Measurements from ENCODE around the gene NUP210. TPM values are rescaled to one million over a fixed set of nuclear protein-coding genes. Genes with fewer than 3 reads are reported as not detected.

Gene NUP210
- total RNA-seq, 1 donor from 2014 or later = 3.0 TPM

DNA sequence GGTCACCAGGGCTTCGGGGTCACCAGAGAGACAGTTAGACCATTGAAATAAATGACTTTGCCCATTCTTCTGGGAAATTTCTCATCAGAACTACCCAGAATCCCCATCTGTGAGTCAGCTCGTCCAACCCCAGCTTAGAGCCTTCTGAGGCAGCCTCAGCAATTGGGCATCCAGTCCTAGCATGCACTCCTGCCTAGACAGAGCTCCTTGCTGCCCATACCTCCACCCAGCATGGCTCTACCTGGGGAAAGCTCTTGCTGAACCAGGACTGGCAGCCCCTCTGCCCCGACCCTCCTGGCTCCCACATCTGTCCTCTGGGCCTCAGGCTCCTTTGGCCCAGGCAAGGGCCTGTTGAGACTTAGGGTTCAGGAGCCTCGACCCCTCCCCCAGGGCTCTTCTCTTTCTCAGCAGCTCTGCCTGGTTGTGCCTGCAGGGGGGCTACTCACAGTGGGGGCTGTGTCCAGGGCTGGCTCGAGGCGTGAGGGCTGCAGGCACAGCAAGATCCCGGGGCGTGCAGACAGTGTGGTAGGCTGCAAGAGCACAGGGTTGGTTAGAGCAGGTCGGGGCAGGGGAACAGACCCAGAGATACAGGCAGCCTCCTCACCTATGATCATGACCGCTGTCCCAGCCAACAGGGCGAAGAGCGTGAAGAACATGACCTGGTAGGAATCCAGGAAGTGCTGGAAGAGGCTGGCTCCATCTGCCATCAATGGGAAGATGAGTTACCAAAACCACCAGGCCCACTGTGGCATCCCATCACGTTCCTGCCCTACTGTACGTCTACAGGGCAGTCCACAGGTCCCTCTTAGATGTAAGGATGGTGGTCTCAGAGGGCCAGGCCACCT is 101.3 kb downstream of the NUP210 start:
- Mint-ChIP-seq H3K27ac (ENCODE audit: unreplicated experiment) (no peak overlapping the region), H3K4me3 (ENCODE audit: unreplicated experiment) (no peak overlapping the region), H3K36me3 (ENCODE audit: low read depth, unreplicated experiment) (peaks cover 4% of the 10 kb centered on the region), H3K27me3 (ENCODE audit: unreplicated experiment) (peaks cover 7% of the 10 kb centered on the region), H3K4me1 (ENCODE audit: unreplicated experiment) (no peaks in the 10 kb centered on the region), H3K9me3 (ENCODE audit: unreplicated experiment) (no peaks in the 10 kb centered on the region)
- TF ChIP-seq, protein P1, sequence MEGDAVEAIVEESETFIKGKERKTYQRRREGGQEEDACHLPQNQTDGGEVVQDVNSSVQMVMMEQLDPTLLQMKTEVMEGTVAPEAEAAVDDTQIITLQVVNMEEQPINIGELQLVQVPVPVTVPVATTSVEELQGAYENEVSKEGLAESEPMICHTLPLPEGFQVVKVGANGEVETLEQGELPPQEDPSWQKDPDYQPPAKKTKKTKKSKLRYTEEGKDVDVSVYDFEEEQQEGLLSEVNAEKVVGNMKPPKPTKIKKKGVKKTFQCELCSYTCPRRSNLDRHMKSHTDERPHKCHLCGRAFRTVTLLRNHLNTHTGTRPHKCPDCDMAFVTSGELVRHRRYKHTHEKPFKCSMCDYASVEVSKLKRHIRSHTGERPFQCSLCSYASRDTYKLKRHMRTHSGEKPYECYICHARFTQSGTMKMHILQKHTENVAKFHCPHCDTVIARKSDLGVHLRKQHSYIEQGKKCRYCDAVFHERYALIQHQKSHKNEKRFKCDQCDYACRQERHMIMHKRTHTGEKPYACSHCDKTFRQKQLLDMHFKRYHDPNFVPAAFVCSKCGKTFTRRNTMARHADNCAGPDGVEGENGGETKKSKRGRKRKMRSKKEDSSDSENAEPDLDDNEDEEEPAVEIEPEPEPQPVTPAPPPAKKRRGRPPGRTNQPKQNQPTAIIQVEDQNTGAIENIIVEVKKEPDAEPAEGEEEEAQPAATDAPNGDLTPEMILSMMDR (IDR thresholded peaks at IDR 0.05; ENCODE audit: unreplicated experiment) = no peak
- DNase-seq (ENCODE audit: low spot score) = no peak

DNA sequence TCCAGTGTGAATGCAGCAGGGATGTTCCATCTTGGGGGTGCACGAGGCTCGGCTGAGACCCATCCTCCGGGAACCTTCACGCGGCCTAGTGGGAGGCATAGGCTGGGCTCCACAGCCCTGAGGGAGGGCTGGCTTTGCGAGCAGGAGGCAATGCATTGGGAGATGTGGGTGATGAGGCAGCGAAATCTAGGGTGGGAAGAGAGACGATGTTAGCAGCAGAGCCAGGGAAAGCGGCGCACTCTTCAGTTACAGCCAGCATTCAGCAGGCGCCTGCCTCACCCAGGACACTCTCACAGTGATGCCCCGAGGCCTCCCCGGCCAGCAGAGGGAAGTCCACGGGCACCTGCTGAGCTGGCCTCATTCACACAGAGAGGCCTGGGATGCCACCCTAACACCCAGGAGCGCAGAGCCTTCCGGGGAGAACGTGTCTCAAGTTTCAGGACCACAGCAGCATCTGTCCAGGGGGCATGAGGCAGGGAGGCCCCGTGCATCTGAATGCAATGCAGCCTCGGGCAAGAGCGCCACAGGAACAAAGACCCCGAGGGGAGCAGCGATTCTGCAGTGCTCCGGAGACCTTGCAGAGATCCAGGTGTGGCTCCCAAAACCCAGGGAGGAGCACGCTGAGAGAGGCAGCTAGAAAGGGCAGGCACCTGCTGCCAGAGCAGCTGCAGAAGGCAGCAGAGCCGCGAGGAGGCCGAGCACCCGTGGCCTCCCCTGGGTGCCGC is 102.4 kb downstream of the NUP210 start:
- H3K27ac Mint-ChIP-seq (ENCODE audit: unreplicated experiment) = no peak overlapping the region
- DNase-seq (ENCODE audit: low spot score) = no peak
- H3K9me3 Mint-ChIP-seq (ENCODE audit: unreplicated experiment) = no peaks in the 10 kb centered on the region
- H3K4me1 Mint-ChIP-seq (ENCODE audit: unreplicated experiment) = no peaks in the 10 kb centered on the region
- H3K4me3 Mint-ChIP-seq (ENCODE audit: unreplicated experiment) = no peak overlapping the region
- peaks cover 4% of the 10 kb centered on the region for H3K27me3 Mint-ChIP-seq (ENCODE audit: unreplicated experiment)
- TF ChIP-seq, protein P1 (IDR thresholded peaks at IDR 0.05; ENCODE audit: unreplicated experiment) = no peak
- H3K36me3 Mint-ChIP-seq (ENCODE audit: low read depth, unreplicated experiment) = peaks cover 4% of the 10 kb centered on the region

DNA sequence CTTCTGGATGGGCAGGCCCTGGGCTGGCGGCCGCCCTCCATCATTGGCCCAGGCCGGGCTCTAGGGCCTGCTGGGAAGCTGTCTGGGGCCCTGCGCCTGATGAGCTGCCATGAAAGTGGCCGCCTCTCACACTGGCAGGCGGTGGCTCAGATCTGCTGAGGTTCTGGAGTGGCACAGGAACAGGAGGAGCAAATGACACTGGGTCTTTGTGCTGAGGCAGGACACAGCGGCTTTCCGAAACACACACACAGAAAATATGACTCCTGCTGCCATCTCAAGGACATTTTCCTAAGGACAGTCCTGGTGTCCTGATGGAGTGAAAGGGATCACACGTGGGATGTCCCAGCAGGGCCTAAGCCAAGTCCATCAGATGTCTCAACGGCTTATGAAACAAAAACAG is 103.5 kb downstream of the NUP210 start:
- H3K4me1 Mint-ChIP-seq (ENCODE audit: unreplicated experiment) = no peaks in the 10 kb centered on the region
- DNase-seq (ENCODE audit: low spot score) = no peak
- H3K4me3 Mint-ChIP-seq (ENCODE audit: unreplicated experiment) = no peak overlapping the region
- peaks cover 4% of the 10 kb centered on the region for H3K36me3 Mint-ChIP-seq (ENCODE audit: low read depth, unreplicated experiment)
- H3K9me3 Mint-ChIP-seq (ENCODE audit: unreplicated experiment) = no peaks in the 10 kb centered on the region
- TF ChIP-seq, protein P1 (IDR thresholded peaks at IDR 0.05; ENCODE audit: unreplicated experiment) = no peak
- no peak overlapping the region for H3K27ac Mint-ChIP-seq (ENCODE audit: unreplicated experiment)
- peaks cover 4% of the 10 kb centered on the region for H3K27me3 Mint-ChIP-seq (ENCODE audit: unreplicated experiment)

DNA sequence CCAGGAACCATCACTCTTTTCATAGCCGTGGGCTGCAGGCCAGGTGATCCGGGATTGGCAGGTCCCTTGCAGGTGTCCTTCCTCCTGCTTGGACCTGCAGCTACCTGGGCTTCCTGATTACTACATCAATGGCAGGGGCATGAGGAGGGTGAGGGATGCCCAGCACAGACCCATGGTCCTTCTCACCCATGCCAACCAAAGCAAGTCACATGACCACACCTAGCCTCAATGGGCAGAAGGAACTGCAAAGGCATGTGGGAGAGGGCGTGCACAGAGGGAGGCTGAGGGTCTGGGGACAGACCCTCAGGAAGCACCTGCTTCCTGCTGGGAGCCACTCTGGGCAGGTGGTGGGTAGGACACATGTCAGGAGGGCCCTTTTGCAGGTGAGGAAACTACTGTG is 105.2 kb downstream of the NUP210 start:
- TF ChIP-seq, protein P1 (IDR thresholded peaks at IDR 0.05; ENCODE audit: unreplicated experiment) = no peak
- H3K4me3 Mint-ChIP-seq (ENCODE audit: unreplicated experiment) = no peak overlapping the region
- peaks cover 4% of the 10 kb centered on the region for H3K27me3 Mint-ChIP-seq (ENCODE audit: unreplicated experiment)
- no peaks in the 10 kb centered on the region for H3K4me1 Mint-ChIP-seq (ENCODE audit: unreplicated experiment)
- no peak for DNase-seq (ENCODE audit: low spot score)
- peaks cover 4% of the 10 kb centered on the region for H3K36me3 Mint-ChIP-seq (ENCODE audit: low read depth, unreplicated experiment)
- no peak overlapping the region for H3K27ac Mint-ChIP-seq (ENCODE audit: unreplicated experiment)
- no peaks in the 10 kb centered on the region for H3K9me3 Mint-ChIP-seq (ENCODE audit: unreplicated experiment)

DNA sequence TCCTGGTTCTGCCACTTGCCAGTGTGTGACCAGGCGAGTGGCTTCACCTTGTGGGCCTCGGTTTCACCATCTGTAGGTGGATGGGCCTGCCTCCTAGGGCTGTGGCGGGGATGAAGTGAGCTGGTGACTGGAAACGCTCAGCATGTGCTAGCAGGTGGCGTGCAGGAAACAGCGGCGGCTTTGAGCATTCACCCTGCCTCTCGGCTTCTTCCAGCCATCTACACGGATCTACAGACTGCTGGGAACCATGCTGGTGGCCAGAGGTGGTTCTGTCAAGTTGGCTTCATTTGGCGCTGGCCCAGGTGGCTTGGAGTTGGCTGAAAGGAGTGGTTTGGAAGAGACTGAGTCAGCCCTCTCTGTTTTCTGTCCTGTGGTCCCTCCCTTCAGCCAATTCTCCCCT is 106.3 kb downstream of the NUP210 start:
- H3K27me3 Mint-ChIP-seq (ENCODE audit: unreplicated experiment) = peaks cover 4% of the 10 kb centered on the region
- H3K4me3 Mint-ChIP-seq (ENCODE audit: unreplicated experiment) = no peak overlapping the region
- no peak for DNase-seq (ENCODE audit: low spot score)
- TF ChIP-seq, protein P1 (IDR thresholded peaks at IDR 0.05; ENCODE audit: unreplicated experiment) = no peak
- H3K27ac Mint-ChIP-seq (ENCODE audit: unreplicated experiment) = no peak overlapping the region
- H3K9me3 Mint-ChIP-seq (ENCODE audit: unreplicated experiment) = no peaks in the 10 kb centered on the region
- no peaks in the 10 kb centered on the region for H3K4me1 Mint-ChIP-seq (ENCODE audit: unreplicated experiment)
- peaks cover 4% of the 10 kb centered on the region for H3K36me3 Mint-ChIP-seq (ENCODE audit: low read depth, unreplicated experiment)
